SK-N-SH (cell line): Measurements from ENCODE around the gene ZNF750. TPM values are rescaled to one million over a fixed set of nuclear protein-coding genes. Genes with fewer than 3 reads are reported as not detected.

Experiments used
- CTCF ChIA-PET: fragments of 300-600, 350-600 bp; formaldehyde crosslinking; extraction: SDS; loops from one replicate; lab custom pipeline; 2021; lab: Yijun Ruan, JAX
- POLR2A ChIA-PET: fragments of 350-600 bp; sonication (Branson Sonifier 250); formaldehyde crosslinking; extraction: SDS; loops from one replicate; lab custom pipeline; 2020; ENCODE audit warnings: antibody characterized with exemption, inconsistent platforms; lab: Yijun Ruan, JAX
- DNase-seq: peaks from one replicate; pipeline ENCODE4 v3.0.0; 2012
- H2AFZ ChIP-seq: fragments of 200-600 bp; sonication (generic); 2 replicates; pipeline ENCODE4 v1.8.1; 2016; ENCODE audit warnings: antibody characterized with exemption, mild to moderate bottlenecking, low read depth
- H3F3A ChIP-seq: fragments of 200-600 bp; sonication (generic); replicated peaks from 2 replicates; pipeline ENCODE3; 2016; ENCODE audit warnings: antibody characterized with exemption, mild to moderate bottlenecking; ENCODE audit not compliant: insufficient read depth
- H3K27ac ChIP-seq, 2 experiments: fragments of 200-500 bp in 1 of 2; fragments of 200-600 bp in 1 of 2; sonication (Bioruptor generic) in 1 of 2; sonication (generic), shearing (Covaris generic) in 1 of 2; 2 replicates each; pipeline versions ENCODE4 v1.5.1 to v1.6.1; 2014 to 2016; ENCODE audit warnings: low read depth in 2 of 2, inconsistent platforms in 1 of 2, low read length in 1 of 2, mild to moderate bottlenecking in 1 of 2, mixed read lengths in 1 of 2
- H3K27me3 ChIP-seq: fragments of 200-600 bp; sonication (generic), shearing (Covaris generic); 2 replicates; pipeline ENCODE4 v1.6.1; 2016; ENCODE audit warnings: mixed run types; ENCODE audit not compliant: insufficient read depth
- H3K36me3 ChIP-seq, 2 experiments: fragments of 200-500 bp in 1 of 2; fragments of 200-600 bp in 1 of 2; sonication (Bioruptor generic) in 1 of 2; sonication (generic) in 1 of 2; replicated peaks in 1 of 2; 2 replicates each; pipeline versions ENCODE3 to v1.5.1; 2014 to 2016; ENCODE audit warnings: low read length in 1 of 2, mild to moderate bottlenecking in 1 of 2; ENCODE audit not compliant: insufficient read depth in 2 of 2, control insufficient read depth in 1 of 2
- H3K4me1 ChIP-seq, 2 experiments: fragments of 200-500 bp in 1 of 2; fragments of 200-600 bp in 1 of 2; sonication (Bioruptor generic) in 1 of 2; sonication (generic), shearing (Covaris generic) in 1 of 2; 2 replicates each; pipeline versions ENCODE4 v1.5.1 to v1.6.1; 2014 to 2016; ENCODE audit warnings: low read depth in 1 of 2, low read length in 1 of 2, mixed run types in 1 of 2; ENCODE audit not compliant: insufficient read depth in 2 of 2, control insufficient read depth in 1 of 2
- H3K4me2 ChIP-seq: fragments of 200-600 bp; sonication (generic), shearing (Covaris generic); 2 replicates; pipeline ENCODE4 v1.6.1; 2017; ENCODE audit warnings: mixed run types
- H3K4me3 ChIP-seq, 2 experiments: fragments of 200-500 bp in 1 of 2; fragments of 200-600 bp in 1 of 2; sonication (Bioruptor generic) in 1 of 2; sonication (generic), shearing (Covaris generic) in 1 of 2; 2 replicates each; pipeline versions ENCODE4 v1.5.1 to v1.8.1; 2014 to 2016; ENCODE audit warnings: low read depth in 2 of 2, inconsistent platforms in 1 of 2, low read length in 1 of 2, mild to moderate bottlenecking in 1 of 2, mixed read lengths in 1 of 2, moderate library complexity in 1 of 2
- H3K79me2 ChIP-seq: fragments of 200-600 bp; sonication (generic); 2 replicates; pipeline ENCODE4 v1.8.1; 2017; ENCODE audit warnings: mild to moderate bottlenecking; ENCODE audit not compliant: insufficient read depth
- H3K9ac ChIP-seq: fragments of 200-600 bp; sonication (generic); 2 replicates; pipeline ENCODE4 v1.6.1; 2017; ENCODE audit warnings: mixed run types
- H3K9me2 ChIP-seq: fragments of 200-600 bp; sonication (generic); 2 replicates; pipeline ENCODE4 v1.6.1; 2017; ENCODE audit warnings: mixed run types
- H3K9me3 ChIP-seq: fragments of 200-600 bp; sonication (generic); 2 replicates; pipeline ENCODE4 v1.6.1; 2017; ENCODE audit warnings: mixed run types, mild to moderate bottlenecking, moderate library complexity
- H4K20me1 ChIP-seq: fragments of 200-600 bp; sonication (generic); 2 replicates; pipeline ENCODE4 v1.6.1; 2017; ENCODE audit warnings: mild to moderate bottlenecking, mixed run types; ENCODE audit not compliant: insufficient read depth
- CHD2 ChIP-seq: fragments of 150-350 bp; IDR thresholded peaks from 2 replicates; pipeline ENCODE4 v1.6.1; 2018; ENCODE audit warnings: low read length; ENCODE audit not compliant: partially characterized antibody
- EZH2phosphoT487 ChIP-seq: fragments of 200-600 bp; sonication (generic); IDR thresholded peaks from 2 replicates; pipeline ENCODE4 v1.6.1; 2017; ENCODE audit warnings: low read depth, mixed run types, mild to moderate bottlenecking, antibody characterized with exemption, moderate library complexity, borderline replicate concordance
- FOXM1 ChIP-seq: IDR thresholded peaks from 2 replicates; pipeline ENCODE4 v1.4.0; 2012; ENCODE audit warnings: low read depth, mild to moderate bottlenecking
- GABPA ChIP-seq: IDR thresholded peaks from 2 replicates; pipeline ENCODE4 v1.4.0; 2012; ENCODE audit warnings: low read depth, mild to moderate bottlenecking
- GATA2 ChIP-seq: sonication (generic); formaldehyde crosslinking; IDR thresholded peaks from 2 replicates; pipeline ENCODE4 v1.5.0; 2020; ENCODE audit warnings: mild to moderate bottlenecking, missing genetic modification reagents
- JUND ChIP-seq: IDR thresholded peaks from 2 replicates; pipeline ENCODE4 v1.4.0; 2012
- MEF2A ChIP-seq: IDR thresholded peaks from 2 replicates; pipeline ENCODE4 v1.4.0; 2012; ENCODE audit warnings: low read depth, borderline replicate concordance
- MXI1 ChIP-seq: IDR thresholded peaks from 2 replicates; pipeline ENCODE4 v1.6.1; 2012; ENCODE audit warnings: mild to moderate bottlenecking, low read depth, low read length, improper control_type of control experiment
- RCOR1 ChIP-seq: fragments of 150-350 bp; IDR thresholded peaks from 2 replicates; pipeline ENCODE4 v1.6.1; 2017; ENCODE audit warnings: antibody characterized with exemption, low read length
- RXRA ChIP-seq: IDR thresholded peaks from 2 replicates; pipeline ENCODE4 v1.4.0; 2012; ENCODE audit warnings: low read depth, mild to moderate bottlenecking, borderline replicate concordance
- SIN3A ChIP-seq: IDR thresholded peaks from 2 replicates; pipeline ENCODE4 v1.6.1; 2012; ENCODE audit warnings: low read depth, mild to moderate bottlenecking, low read length, moderate library complexity, borderline replicate concordance
- USF2 ChIP-seq: fragments of 150-350 bp; IDR thresholded peaks from 2 replicates; pipeline ENCODE4 v1.6.1; 2017; ENCODE audit warnings: antibody characterized with exemption, low read length, low read depth, borderline replicate concordance
- YY1 ChIP-seq: IDR thresholded peaks from 2 replicates; pipeline ENCODE4 v1.4.0; 2012; ENCODE audit warnings: low read depth, mild to moderate bottlenecking
- ZBTB33 ChIP-seq: IDR thresholded peaks from 2 replicates; pipeline ENCODE4 v1.4.0; 2012; ENCODE audit warnings: low read depth, borderline replicate concordance
- WGBS: methylation state at CpG from one replicate; pipeline ENCODE4 v1.1.6; 2017; ENCODE audit warnings: low lambda C conversion rate; 5-methylcytosine and 5-hydroxymethylcytosine counted together
- polyA plus RNA-seq, 3 experiments: library from polyadenylated mRNA; depleted of rRNA; stranded (reverse); fragments of >200 nt; gene quantifications; 2 replicates each; pipeline ENCODE4 v1.2.3, GENCODE V29; 2012
- TF ChIP-seq, protein P1 (sequence below): IDR thresholded peaks from 2 replicates; pipeline ENCODE4; 2012
- TF ChIP-seq, protein P2 (sequence below): fragments of 200-600 bp; sonication (generic); IDR thresholded peaks from 2 replicates; pipeline ENCODE4 v1.6.1; 2017; ENCODE audit warnings: antibody characterized with exemption, mild to moderate bottlenecking, moderate library complexity

ZNF750 gene
- polyA plus RNA-seq, 1 of the 3 experiments (the other 2 are of a cell fraction), result not detected

DNA sequence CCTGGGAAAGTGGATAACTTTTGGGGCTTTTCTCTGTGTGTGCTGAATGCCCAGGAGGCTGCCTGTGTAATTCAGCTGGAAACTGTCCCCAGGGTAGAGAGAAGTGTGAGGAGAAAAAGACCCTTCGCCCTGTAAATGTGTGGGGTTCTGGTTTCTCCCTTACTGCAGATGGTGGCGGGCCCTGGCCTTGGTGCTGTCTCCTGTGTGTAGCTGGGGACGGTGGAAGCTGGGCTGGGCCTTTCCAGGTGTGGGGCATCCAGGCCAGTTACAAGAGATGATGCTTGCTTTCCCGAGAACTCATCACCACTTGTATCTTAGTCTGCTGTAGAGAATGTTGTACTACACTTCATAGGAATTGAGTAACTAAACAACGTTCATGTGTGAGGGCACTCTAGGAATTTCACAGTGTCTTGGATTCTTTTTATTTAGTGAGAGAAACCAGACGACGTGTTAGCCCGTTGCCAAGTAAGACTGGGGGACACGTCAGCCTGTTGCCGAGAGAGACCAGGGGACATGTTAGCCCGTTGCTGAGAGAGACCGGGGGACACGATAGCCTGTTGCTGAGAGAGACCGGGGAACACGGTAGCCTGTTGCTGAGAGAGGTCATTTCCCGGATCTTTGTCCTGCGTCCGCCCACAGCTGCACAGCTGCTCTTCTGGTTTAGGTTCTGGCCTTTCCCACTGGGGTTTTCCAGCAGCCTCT is 44.9 kb downstream of the ZNF750 start:
- no peak overlapping the region for H3K4me2 ChIP-seq
- 0 out of 2 replicates have a peak, but pooled peaks cover 4% of the 10 kb centered on the region for H4K20me1 ChIP-seq
- no peak overlapping the region for H2AFZ ChIP-seq
- no peak overlapping the region for H3K4me3 ChIP-seq
- no peaks in the 10 kb centered on the region for H3K9me2 ChIP-seq
- peaks cover 3 to 23% of the 10 kb centered on the region in 2 experiments; a peak in 1 of 4 replicates for H3K4me1 ChIP-seq
- CTCF ChIA-PET, result interaction anchor here (0.9 to 7.1 kb wide), 8 partner anchors 10 to 123 kb away, joined by 3 to 49 read pairs (median 4); no protein-coding TSS in a partner anchor
- peak overlapping the region in 1 of 2 experiments; percentile 80; a peak in 2 of 4 replicates for H3K27ac ChIP-seq
- H3K9me3 ChIP-seq, result no peaks in the 10 kb centered on the region
- WGBS, result 95% methylated on average over 18 of the region's 18 CpGs
- peaks cover 7 to 19% of the 10 kb centered on the region in 2 experiments for H3K36me3 ChIP-seq
- peaks cover 30% of the 10 kb centered on the region; the same call in 1 of the 2 replicates for H3K79me2 ChIP-seq
- no peak for TF ChIP-seq FOXM1
- TF ChIP-seq, protein P1, sequence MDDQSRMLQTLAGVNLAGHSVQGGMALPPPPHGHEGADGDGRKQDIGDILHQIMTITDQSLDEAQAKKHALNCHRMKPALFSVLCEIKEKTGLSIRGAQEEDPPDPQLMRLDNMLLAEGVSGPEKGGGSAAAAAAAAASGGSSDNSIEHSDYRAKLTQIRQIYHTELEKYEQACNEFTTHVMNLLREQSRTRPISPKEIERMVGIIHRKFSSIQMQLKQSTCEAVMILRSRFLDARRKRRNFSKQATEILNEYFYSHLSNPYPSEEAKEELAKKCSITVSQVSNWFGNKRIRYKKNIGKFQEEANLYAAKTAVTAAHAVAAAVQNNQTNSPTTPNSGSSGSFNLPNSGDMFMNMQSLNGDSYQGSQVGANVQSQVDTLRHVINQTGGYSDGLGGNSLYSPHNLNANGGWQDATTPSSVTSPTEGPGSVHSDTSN, result no peak
- no peak overlapping the region for H3K9ac ChIP-seq
- no peak for DNase-seq
- H3F3A ChIP-seq, result no peaks in the 10 kb centered on the region
- H3K27me3 ChIP-seq, result no peaks in the 10 kb centered on the region
- POLR2A ChIA-PET, result no interaction called here

- H3K9me2 ChIP-seq, result no peaks in the 10 kb centered on the region
- ChIA-PET CTCF (interaction anchor here (0.9 to 7.1 kb wide), 7 partner anchors 11 to 124 kb away, joined by 3 to 49 read pairs (median 4); no protein-coding TSS in a partner anchor), POLR2A (no interaction called here)
- peaks cover 34% of the 10 kb centered on the region; the same call in 1 of the 2 replicates for H3K79me2 ChIP-seq
- DNase-seq, result peak; percentile 84
- H3K27ac ChIP-seq, result peak overlapping the region in 1 of 2 experiments; percentile 80; a peak in 2 of 4 replicates
- no peak overlapping the region for H3K4me3 ChIP-seq
- peaks cover 3 to 23% of the 10 kb centered on the region in 2 experiments; a peak in 1 of 4 replicates for H3K4me1 ChIP-seq
- H3K9ac ChIP-seq, result no peak overlapping the region
- peaks cover 5 to 12% of the 10 kb centered on the region in 2 experiments for H3K36me3 ChIP-seq
- no peak overlapping the region for H2AFZ ChIP-seq
- 86% methylated on average over 11 of the region's 15 CpGs for WGBS
- no peaks in the 10 kb centered on the region for H3F3A ChIP-seq
- no peaks in the 10 kb centered on the region for H3K9me3 ChIP-seq
- H3K4me2 ChIP-seq, result no peak overlapping the region
- H3K27me3 ChIP-seq, result no peaks in the 10 kb centered on the region
- 0 out of 2 replicates have a peak, but pooled peaks cover 4% of the 10 kb centered on the region for H4K20me1 ChIP-seq
- TF ChIP-seq, protein P2, sequence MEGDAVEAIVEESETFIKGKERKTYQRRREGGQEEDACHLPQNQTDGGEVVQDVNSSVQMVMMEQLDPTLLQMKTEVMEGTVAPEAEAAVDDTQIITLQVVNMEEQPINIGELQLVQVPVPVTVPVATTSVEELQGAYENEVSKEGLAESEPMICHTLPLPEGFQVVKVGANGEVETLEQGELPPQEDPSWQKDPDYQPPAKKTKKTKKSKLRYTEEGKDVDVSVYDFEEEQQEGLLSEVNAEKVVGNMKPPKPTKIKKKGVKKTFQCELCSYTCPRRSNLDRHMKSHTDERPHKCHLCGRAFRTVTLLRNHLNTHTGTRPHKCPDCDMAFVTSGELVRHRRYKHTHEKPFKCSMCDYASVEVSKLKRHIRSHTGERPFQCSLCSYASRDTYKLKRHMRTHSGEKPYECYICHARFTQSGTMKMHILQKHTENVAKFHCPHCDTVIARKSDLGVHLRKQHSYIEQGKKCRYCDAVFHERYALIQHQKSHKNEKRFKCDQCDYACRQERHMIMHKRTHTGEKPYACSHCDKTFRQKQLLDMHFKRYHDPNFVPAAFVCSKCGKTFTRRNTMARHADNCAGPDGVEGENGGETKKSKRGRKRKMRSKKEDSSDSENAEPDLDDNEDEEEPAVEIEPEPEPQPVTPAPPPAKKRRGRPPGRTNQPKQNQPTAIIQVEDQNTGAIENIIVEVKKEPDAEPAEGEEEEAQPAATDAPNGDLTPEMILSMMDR, result no peak
- TF ChIP-seq MEF2A, result no peak
- no peak for TF ChIP-seq SIN3A
- TF ChIP-seq GABPA, result no peak
- TF ChIP-seq JUND, result no peak
- no peak for TF ChIP-seq YY1
- no peak for TF ChIP-seq USF2
- TF ChIP-seq EZH2phosphoT487, result no peak
- TF ChIP-seq RCOR1, result no peak; the same call in 1 of the 2 replicates
- TF ChIP-seq ZBTB33, result no peak
- no peak for TF ChIP-seq CHD2
- no peak for TF ChIP-seq GATA2 (CRISPR knock-in tag)
- TF ChIP-seq, protein P1, result no peak
- TF ChIP-seq RXRA, result no peak
- no peak for TF ChIP-seq MXI1
Measured at GRCh38 chr17:82793974-82794630, 45.7 kb downstream of the ZNF750 start.
